Adrenal gland (tissue), 12 donors: Measurements from ENCODE around the gene SMIM35. TPM values are rescaled to one million over a fixed set of nuclear protein-coding genes. Genes with fewer than 3 reads are reported as not detected.
"Not testable (repeated sequence)": the region's sequence is repeated elsewhere in the genome, so short reads cannot be mapped to it uniquely, and the experiment has no call there.

ENCODE experiments used
- DNase-seq, 7 donors: peaks; one replicate each; pipeline ENCODE4 v3.0.0-alpha.2; 2019 to 2020
- H3K27ac ChIP-seq, 5 donors: fragments of 200-600 bp; sonication (generic) in 4 of 5; 1 replicate in 3 of 5; 2 replicates in 2 of 5; pipeline versions ENCODE4 v1.5.1 to v1.8.0; 2016 to 2020; ENCODE audit warnings: mild to moderate bottlenecking in 1 of 5
- H3K27me3 ChIP-seq: fragments of 200-600 bp; 2 replicates; pipeline ENCODE4 v1.8.0; 2021
- H3K36me3 ChIP-seq, 2 donors: fragments of 200-600 bp; replicated peaks in 1 of 2; 1 replicate in 1 of 2; 2 replicates in 1 of 2; pipeline versions ENCODE4 v1.5.1 to v1.8.0; 2018 to 2022
- H3K4me1 ChIP-seq, 2 donors: fragments of 200-600 bp; replicated peaks in 1 of 2; 1 replicate in 1 of 2; 2 replicates in 1 of 2; pipeline versions ENCODE4 v1.5.1 to v1.8.0; 2018 to 2021
- H3K4me3 ChIP-seq, 4 donors: fragments of 200-600 bp; sonication (generic) in 3 of 4; one replicate each; pipeline ENCODE4 v1.5.1; 2016 to 2018
- H3K9me3 ChIP-seq, 3 donors: fragments of 200-600 bp; sonication (generic) in 1 of 3; replicated peaks in 1 of 3; 1 replicate in 2 of 3; 2 replicates in 1 of 3; pipeline versions ENCODE4 v1.5.1 to v1.8.0; 2016 to 2021
- CTCF ChIP-seq, 6 experiments: fragments of 450-650 bp in 4 of 6; fragments of 200-600 bp in 2 of 6; sonication (generic) in 1 of 6; IDR thresholded peaks; 1 replicate in 5 of 6; 2 replicates in 1 of 6; pipeline versions ENCODE4 v1.5.1 to v1.8.0; 2016 to 2021; ENCODE audit warnings: antibody characterized with exemption in 6 of 6, mild to moderate bottlenecking in 2 of 6, moderate library complexity in 1 of 6
- POLR2A ChIP-seq, 2 donors: fragments of 450-650 bp; IDR thresholded peaks; one replicate each; pipeline ENCODE4 v1.6.1; 2017; ENCODE audit warnings: antibody characterized with exemption in 2 of 2, mild to moderate bottlenecking in 2 of 2, moderate library complexity in 1 of 2
- WGBS, 4 donors: extraction: QIAGEN DNeasy Blood & Tissue Kit in 2 of 4; methylation state at CpG; one replicate each; pipeline versions ENCODE4 v1.1.5 to v1.1.7; 2013 to 2017; 5-methylcytosine and 5-hydroxymethylcytosine counted together
- intact Hi-C, 2 donors: fragments of 100-400 bp; cut with DNase I; formaldehyde crosslinking; loops; one replicate each; pipeline versions ENCODE4 v1.14.1 to v1.15.0; 2022 to 2023
- polyA plus RNA-seq, 3 donors: library from polyadenylated mRNA; stranded (reverse); fragments of 200-250 nt in 2 of 3; fragments of 350-450 nt in 1 of 3; fragmentation: Illumina TruSeq in 1 of 3; extraction: RNeasy Lipid Tissue Mini Kit (QIAGEN cat#74804) in 1 of 3; gene quantifications; one replicate each; pipeline ENCODE4 v1.2.3, GENCODE V29; 2013 to 2014
- total RNA-seq, 9 donors: library from RNA; depleted of rRNA in 4 of 9; stranded (reverse); fragments of >200 nt in 4 of 9; fragments of 120-200 nt in 1 of 9; fragmentation: NEBNext Ultra II Directional in 1 of 9; extraction: Animal tissue kit (Norgen Biotek cat#: 25700) in 1 of 9; gene quantifications; one replicate each; pipeline versions ENCODE4 v1.1.0 to v1.2.4, GENCODE V29; 2013 to 2023
- donor health status: healthy with polysubstance abuse.
- donor health status: Bipolar disorder and iron deficiency.
- donor health status: DM: yes; HTN: yes; CAD: no.
- donor health status: DM: no; HTN: no; CAD: no.
- donor health status: DM: no; HTN: no; CAD: no.
- donor health status: DM: yes; HTN: yes; CAD: no.

Gene SMIM35
- total and polyA plus RNA-seq, 12 donors: 0.07 to 0.10 (median 0.09) TPM; not detected in 7

DNA sequence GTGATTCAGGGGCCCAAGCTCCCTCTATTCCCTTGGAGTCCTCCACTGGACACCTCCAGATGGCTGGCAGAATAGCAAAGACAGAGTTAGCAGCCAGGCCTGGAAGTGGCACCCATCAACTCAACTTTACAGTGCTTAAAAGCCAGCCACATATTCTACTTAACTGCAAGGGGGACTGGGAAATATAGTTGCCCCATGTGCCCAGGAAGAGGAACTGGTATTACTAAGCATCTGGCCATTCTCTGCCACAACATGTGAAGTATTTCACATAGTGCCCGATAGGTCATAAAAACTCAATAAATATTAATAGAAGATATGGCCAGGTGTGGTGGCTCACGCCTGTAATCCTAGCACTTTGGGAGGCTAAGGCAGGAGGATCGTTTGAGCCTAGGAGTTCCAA, 106.0 kb downstream of the SMIM35 start:
- no peaks in the 10 kb centered on the region for H3K27me3 ChIP-seq
- no peaks in the 10 kb centered on the region for H3K36me3 ChIP-seq
- no peak for DNase-seq
- intact Hi-C loops: no loop called here
- TF ChIP-seq CTCF (IDR thresholded peaks at IDR 0.05) (no peak), POLR2A (IDR thresholded peaks at IDR 0.05) (no peak)
- peak overlapping the region in 2 of 5 donors; percentile 21 to 79 for H3K27ac ChIP-seq
- no peak overlapping the region for H3K4me3 ChIP-seq
- no peaks in the 10 kb centered on the region for H3K9me3 ChIP-seq
- WGBS, 4 donors: 56 to 86% (median 73%) methylated on average over 3 of the region's 3 CpGs
- H3K4me1 ChIP-seq: no peaks in the 10 kb centered on the region

DNA sequence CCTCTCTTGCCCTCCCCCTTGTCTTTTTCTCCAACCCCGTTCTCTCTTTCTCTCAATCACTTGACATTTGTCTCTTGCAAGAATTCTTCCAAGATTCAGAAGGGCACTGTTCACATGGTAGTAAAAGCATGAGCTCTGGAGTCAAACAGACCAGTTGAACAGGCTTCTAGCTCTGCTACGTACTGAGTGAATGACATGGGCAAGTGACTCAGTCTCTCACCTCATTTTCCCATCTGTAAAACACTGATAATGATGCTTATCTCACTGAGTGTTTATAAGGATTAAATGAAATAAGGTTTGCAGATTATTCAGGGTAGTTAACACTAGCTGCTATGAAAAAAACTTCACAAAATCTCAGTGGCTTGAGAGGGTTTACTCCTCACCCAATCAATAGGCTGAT, 106.5 kb downstream of the SMIM35 start:
- Histone ChIP-seq H3K4me1 (no peaks in the 10 kb centered on the region), H3K9me3 (no peaks in the 10 kb centered on the region), H3K27me3 (no peaks in the 10 kb centered on the region), H3K4me3 (no peak overlapping the region), H3K27ac (peak overlapping the region in 3 of 5 donors; percentile 21 to 79 (median 27)), H3K36me3 (no peaks in the 10 kb centered on the region)
- intact Hi-C loops: no loop called here
- 19 to 59% (median 23%) methylated on average over 1 to 2 of the region's 2 CpGs for WGBS, 4 donors
- DNase-seq: no peak
- TF ChIP-seq POLR2A (IDR thresholded peaks at IDR 0.05): no peak
- TF ChIP-seq CTCF (IDR thresholded peaks at IDR 0.05): no peak

GRCh38 chr11:117979481-117980211, 107.1 kb downstream of the SMIM35 start:
- no peaks in the 10 kb centered on the region for H3K9me3 ChIP-seq
- H3K4me1 ChIP-seq: no peaks in the 10 kb centered on the region
- H3K4me3 ChIP-seq: no peak overlapping the region
- 60 to 62% (median 61%) methylated on average over 7 of the region's 7 CpGs for WGBS, 4 donors
- H3K27ac ChIP-seq: peak overlapping the region in 3 of 5 donors; percentile 27 to 79 (median 63)
- H3K36me3 ChIP-seq: no peaks in the 10 kb centered on the region
- intact Hi-C loops: no loop called here
- TF ChIP-seq POLR2A (IDR thresholded peaks at IDR 0.05) (peak in 1 of 2 donors; percentile 28), CTCF (IDR thresholded peaks at IDR 0.05) (no peak)
- no peaks in the 10 kb centered on the region for H3K27me3 ChIP-seq
- peak in 2 of 7 donors; percentile 46 to 51 for DNase-seq

- DNase-seq: no peak
- TF ChIP-seq CTCF (IDR thresholded peaks at IDR 0.05) (no peak), POLR2A (IDR thresholded peaks at IDR 0.05) (no peak)
- H3K9me3 ChIP-seq: no peaks in the 10 kb centered on the region
- no peaks in the 10 kb centered on the region for H3K4me1 ChIP-seq
- peak overlapping the region in 3 of 5 donors; percentile 27 to 79 (median 63) for H3K27ac ChIP-seq
- WGBS, 4 donors: 64 to 87% (median 80%) methylated on average over 4 of the region's 4 CpGs
- no peaks in the 10 kb centered on the region for H3K27me3 ChIP-seq
- no peaks in the 10 kb centered on the region for H3K36me3 ChIP-seq
- intact Hi-C loops: no loop called here
- H3K4me3 ChIP-seq: no peak overlapping the region
Measured at GRCh38 chr11:117978991-117979390, 107.8 kb downstream of the SMIM35 start.

DNA sequence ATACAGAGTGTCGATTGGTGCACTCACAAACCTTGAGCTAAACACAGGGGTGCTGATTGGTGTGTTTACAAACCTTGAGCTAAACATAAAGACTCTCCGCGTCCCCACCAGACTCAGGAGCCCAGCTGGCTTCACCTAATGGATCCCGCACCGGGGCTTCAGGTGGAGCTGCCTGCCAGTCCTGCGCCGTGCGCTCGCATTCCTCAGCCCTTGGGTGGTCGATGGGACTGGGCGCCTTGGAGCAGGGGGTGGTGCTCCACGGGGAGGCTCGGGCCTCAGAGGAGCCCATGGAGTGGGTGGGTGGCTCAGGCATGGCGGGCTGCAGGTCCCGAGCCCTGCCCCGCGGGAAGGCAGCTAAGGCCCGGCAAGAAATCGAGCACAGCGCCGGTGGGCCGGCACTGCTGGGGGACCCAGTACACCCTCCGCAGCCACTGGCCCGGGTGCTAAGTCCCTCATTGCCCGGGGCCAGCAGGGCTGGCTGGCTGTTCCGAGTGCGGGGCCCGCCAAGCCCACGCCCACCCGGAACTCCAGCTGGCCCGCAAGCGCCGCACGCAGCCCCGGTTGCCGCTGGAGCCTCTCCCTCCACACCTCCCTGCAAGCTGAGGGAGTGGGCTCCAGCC, 108.4 kb downstream of the SMIM35 start:
- H3K4me1 ChIP-seq, H3K4me3 ChIP-seq: not testable (repeated sequence)
- 89 to 96% (median 92%) methylated on average over 3 to 33 of the region's 36 CpGs for WGBS, 4 donors

DNA sequence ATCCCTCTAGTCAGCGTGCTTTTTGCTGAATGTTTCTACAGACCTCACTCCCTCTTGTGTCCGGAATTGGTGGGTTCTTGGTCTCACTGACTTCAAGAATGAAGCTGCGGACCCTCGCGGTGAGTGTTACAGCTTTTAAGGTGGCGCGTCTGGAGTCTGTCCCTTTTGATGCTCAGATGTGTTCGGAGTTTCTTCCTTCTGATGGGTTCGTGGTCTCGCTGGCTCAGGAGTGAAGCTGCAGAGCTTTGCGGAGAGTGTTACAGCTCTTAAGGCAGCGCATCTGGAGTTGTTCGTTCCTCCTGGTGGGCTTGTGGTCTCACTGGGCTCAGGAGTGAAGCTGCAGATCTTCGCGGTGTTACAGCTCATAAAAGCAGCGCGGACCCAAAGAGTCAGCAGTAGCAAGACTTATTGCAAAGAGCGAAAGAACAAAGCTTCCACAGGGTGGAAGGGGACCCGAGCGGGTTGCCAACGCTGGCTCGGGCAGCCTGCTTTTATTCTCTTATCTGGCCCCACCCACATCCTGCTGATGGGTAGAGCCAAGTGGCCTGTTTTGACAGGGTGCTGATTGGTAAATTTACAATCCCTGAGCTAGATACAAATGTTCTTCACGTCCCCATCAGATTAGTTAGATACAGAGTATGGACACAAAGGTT, 109.0 kb downstream of the SMIM35 start:
- H3K27ac ChIP-seq: peak overlapping the region in 1 of 5 donors; percentile 66
- H3K4me3 ChIP-seq, H3K27me3 ChIP-seq, H3K9me3 ChIP-seq, DNase-seq, H3K36me3 ChIP-seq, H3K4me1 ChIP-seq, intact Hi-C loops: not testable (repeated sequence)
- 80 to 85% (median 83%) methylated on average over 16 to 23 of the region's 23 CpGs for WGBS, 4 donors

More for the DNA sequence above, 108.4 kb downstream of the SMIM35 start:
- H3K9me3 ChIP-seq, H3K27me3 ChIP-seq, H3K27ac ChIP-seq, H3K36me3 ChIP-seq, intact Hi-C loops, DNase-seq: not testable (repeated sequence)
